HG03354 (cell line): ENCODE data around the gene CDKN2C.

Experiments
- ATAC-seq: cut with Tn5 transposase; IDR thresholded peaks from one replicate; pipeline ENCODE4 v1.9.1; 2021; ENCODE audit warnings: mild to moderate bottlenecking; ENCODE audit not compliant: unreplicated experiment, poor library complexity, severe bottlenecking

The CDKN2C gene

DNA sequence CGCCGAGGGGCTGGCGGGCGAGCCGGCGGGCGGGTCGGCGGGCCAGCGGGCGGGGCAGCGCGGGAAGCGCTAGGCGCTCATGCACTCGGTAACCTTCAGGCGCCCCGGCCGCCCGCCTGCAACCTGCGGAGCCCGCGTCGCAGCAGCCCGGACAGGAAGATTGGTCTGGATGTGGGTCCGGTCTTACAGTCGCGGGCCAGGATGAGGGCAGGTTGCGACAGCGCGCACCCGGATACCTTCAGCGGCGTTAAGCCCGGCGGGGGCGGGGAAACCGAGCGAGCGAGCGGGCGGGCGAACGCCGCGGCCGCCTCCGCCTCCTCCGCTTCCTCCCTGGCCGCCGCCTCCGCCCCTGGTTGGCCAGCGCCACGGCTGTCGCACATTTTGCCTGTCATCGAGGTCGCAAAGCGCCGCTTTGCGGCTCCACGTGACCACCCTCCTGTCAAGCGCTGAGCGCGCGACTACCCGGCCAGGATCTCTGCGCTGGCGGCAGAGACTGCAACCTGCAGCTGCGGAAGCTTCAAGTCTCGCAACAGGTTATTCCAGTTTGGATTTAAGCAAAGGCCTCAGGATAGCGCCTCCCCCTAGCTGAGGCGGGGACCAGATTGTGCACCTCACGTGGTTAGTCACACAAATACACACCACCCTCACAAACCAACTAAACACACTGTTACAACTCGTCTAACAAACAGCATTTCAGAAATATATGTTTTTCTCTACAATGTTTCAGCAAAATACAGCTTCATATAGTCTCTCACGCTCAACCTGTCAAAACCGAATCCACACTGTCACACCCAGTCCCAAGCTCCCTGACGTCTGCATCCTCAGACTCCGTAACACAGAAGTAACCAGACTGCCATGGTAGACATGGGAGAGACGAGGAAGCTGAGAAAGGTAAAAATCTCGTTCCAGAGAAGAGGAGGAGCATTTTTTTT is 9.9 kb upstream of the CDKN2C start, which contains the start of gene FAF1:
Gene FAF1, minus strand, starts transcription at position 355 of the 932 bp plus-strand sequence. CDS start 456 bp downstream, outside the sequence.
- peak; percentile 91 for ATAC-seq

GRCh38 chr1:50964863-50965262 is 5.2 kb upstream of the CDKN2C start:
- ATAC-seq, result no peak

GRCh38 chr1:50966991-50967390 is 3.1 kb upstream of the CDKN2C start:
- no peak for ATAC-seq

DNA sequence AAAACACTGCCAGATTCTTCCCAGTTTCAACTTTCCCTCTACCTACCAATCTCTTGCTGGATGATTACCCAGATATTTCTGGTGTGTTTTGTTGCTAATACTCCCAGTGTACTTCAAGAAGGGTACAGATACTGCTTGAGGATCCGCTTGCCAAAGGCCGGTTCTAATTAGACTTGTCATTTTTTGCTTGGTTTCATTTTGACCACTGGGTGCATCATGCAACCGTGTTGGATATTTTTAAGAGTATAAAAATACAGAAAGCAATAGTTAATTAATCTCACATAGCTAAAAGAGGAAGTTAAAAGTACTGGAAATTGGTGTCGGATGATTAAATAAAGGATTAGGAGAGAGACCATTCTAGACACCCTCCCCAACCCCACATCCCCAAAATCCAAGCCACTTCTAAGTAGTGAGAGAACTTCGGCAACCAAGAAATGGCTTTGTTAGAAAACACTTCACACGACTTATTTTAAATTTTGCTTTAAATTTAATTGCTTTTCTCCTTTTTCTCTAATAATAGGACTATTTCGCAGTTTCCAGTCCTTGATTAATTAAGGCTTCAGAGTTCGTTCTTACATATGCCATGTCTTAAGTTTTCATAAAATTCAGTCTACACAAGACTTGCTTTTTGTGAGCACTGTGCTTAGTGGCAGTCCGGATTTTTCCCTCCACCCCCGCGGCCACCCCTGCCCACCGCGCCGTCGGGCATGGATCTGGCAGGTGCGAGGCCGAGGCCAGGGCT is 2.5 kb upstream of the CDKN2C start:
- no peak for ATAC-seq

- ATAC-seq, result peak; percentile 72
These were observed 1.8 kb upstream of the CDKN2C start for GRCh38 chr1:50968158-50968820.

DNA sequence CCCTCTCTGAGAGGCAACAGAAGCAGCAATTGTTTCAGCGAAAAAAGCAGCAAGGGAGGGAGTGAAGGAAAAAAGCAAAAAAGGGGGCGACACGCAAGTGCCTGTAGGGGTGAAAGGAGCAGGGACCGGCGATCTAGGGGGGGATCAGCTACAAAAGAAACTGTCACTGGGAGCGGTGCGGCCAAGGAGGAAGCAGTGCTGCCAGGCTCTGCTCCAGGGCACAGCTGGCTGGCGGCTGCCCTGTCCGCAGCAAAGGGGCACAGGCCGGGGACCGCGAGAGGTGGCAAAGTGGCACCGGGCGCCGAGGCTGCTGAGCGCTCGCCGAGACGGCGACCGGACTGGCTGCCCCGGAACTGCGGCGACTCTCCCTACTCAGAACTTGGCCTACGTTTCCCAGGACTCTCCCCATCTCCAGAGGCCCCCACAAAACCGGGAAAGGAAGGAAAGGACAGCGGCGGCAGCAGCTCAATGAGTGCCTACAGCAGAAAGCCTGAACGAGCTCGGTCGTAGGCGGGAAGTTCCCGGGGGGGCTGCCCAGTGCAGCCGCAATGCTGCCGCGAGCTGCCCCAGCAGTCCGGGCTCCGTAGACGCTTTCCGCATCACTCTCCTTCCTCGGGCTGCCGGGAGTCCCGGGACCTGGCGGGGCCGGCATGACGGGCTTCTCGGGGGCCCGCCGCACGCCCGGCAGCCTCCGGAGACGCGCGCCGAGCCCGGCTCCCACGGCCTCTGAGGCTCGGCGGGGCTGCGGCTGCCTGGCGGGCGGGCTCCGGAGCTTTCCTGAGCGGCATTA is 1.0 kb upstream of the CDKN2C start:
- peak; percentile 28 for ATAC-seq

- ATAC-seq, result no peak
These were observed 453 bp downstream of the CDKN2C start for GRCh38 chr1:50970509-50970887.

GRCh38 chr1:50970931-50971582 is 1.0 kb downstream of the CDKN2C start:
- ATAC-seq, result no peak

DNA sequence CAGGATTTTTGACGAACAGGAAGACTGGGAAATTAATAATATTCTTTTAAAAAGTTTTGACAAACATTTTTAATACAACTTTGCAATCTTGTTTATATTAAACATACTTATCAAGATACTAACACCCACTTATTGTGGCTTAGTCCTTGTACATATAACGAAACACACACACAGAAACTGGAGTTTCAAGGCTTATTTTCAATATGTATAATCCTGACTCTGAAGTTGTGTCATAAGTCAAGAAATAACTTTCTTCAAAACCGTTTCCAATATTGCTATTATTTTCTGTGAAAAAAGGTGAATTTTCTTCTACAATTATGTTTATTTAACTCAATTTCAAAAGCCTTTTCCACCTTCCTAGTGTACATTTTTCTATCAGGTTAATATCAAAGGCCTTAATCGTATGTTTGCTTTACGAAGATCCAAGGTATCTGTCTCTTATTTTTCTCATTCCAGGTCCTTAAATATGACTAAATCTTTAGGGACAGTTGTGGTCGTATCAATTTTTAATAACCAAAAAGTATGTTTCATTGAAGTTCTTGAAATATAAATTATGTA is 1.8 kb downstream of the CDKN2C start:
- no peak for ATAC-seq

DNA sequence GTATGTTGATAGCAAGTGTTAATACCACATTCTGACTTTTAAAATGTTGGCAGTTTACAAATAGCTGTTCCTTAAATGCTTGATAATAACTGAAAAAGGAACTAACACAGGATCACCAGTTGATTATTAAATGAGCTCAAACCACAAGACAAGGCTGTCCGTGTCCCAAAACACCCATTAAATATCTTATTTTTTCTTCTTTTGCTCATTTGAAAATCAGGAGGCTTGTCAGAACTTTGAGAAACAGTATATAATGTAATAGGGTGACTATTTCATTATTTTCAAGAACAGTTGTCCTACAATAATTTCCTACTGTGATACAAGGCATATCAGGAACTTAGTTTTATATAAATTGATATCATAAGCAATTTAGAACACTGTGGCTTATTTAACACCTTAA is 2.7 kb downstream of the CDKN2C start:
- ATAC-seq, result no peak

DNA sequence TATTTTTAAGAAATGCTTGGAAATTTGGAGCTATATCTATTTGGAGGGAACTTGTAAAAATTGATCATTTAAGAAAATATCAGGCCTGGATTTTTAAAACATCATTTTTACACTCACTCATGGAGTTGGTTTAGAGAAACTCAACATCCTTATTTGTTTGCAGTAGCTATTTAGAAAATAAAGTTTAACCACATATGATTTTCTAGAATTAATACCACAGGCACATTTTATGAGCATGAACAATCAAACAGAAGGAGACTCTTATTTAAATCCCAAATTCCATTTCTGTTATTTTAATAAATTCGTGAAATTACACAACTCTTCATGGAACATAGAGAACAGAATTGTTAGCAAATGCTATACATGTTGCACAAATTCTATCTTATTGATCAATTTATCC is 3.2 kb downstream of the CDKN2C start:
- ATAC-seq, result no peak

DNA sequence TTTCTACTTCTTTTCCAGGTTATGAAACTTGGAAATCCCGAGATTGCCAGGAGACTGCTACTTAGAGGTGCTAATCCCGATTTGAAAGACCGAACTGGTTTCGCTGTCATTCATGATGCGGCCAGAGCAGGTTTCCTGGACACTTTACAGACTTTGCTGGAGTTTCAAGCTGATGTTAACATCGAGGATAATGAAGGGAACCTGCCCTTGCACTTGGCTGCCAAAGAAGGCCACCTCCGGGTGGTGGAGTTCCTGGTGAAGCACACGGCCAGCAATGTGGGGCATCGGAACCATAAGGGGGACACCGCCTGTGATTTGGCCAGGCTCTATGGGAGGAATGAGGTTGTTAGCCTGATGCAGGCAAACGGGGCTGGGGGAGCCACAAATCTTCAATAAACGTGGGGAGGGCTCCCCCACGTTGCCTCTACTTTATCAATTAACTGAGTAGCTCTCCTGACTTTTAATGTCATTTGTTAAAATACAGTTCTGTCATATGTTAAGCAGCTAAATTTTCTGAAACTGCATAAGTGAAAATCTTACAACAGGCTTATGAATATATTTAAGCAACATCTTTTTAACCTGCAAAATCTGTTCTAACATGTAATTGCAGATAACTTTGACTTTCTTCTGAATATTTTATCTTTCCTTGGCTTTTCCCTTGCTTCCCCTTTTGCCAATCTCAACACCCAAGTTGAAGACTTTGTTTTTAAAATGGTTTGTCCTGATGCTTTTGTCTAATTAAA is 4.0 kb downstream of the CDKN2C start:
- no peak for ATAC-seq

- no peak for ATAC-seq
These were observed 4.5 kb downstream of the CDKN2C start for GRCh38 chr1:50974618-50974935.

- ATAC-seq, result no peak
These were observed 5.4 kb downstream of the CDKN2C start for GRCh38 chr1:50975436-50975835.

GRCh38 chr1:50976111-50976889 is 6.3 kb downstream of the CDKN2C start:
- peak; percentile 7 for ATAC-seq

- ATAC-seq, result peak; percentile 59
These were observed 7.0 kb downstream of the CDKN2C start for GRCh38 chr1:50976890-50977574.

GRCh38 chr1:50977575-50978143 is 7.6 kb downstream of the CDKN2C start:
- ATAC-seq, result peak; percentile 53
